ENCODE results near the gene NUP160.
"Not testable (repeated sequence)": the region's sequence is repeated elsewhere in the genome, so short reads cannot be mapped to it uniquely, and the experiment has no call there.

Gene NUP160

DNA sequence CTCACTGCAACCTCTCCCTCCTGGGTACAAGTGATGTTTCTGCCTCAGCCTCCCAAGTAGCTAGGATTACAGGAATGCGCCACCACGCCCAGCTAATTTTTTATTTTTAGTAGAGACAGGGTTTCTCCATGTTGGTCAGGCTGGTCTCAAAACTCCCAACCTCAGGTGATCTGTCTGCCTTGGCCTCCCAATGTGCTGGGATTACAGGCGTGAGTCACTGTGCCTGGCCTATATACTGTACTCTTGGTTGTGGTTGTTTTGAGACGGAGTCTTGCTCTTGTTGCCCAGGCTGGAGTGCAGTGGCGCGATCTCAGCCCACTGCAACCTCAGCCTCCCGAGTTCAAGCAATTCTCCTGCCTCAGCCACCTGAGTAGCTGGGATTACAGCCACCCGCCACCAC, 58.1 kb downstream of the NUP160 start:
- not testable (repeated sequence) for DNase-seq

DNA sequence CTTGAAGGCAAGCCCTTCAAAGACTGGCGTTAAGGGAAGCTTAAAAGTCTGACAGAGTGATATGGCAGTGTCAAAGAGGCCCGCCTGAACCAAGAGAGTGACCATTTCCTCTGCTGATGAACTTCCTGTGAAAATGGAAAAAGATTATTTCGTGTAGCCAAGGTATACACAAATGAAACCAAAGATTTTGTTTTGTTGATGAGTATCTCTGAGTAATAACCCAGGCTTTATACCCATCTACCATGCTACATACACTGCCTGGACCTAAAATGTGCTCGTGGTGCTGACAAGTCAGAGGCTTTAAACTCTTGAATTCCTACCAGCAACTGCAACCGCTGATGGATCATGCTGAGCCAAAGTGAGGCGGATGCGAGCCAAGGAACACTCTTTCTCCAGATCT, 60.0 kb downstream of the NUP160 start:
- no peak for DNase-seq

DNA sequence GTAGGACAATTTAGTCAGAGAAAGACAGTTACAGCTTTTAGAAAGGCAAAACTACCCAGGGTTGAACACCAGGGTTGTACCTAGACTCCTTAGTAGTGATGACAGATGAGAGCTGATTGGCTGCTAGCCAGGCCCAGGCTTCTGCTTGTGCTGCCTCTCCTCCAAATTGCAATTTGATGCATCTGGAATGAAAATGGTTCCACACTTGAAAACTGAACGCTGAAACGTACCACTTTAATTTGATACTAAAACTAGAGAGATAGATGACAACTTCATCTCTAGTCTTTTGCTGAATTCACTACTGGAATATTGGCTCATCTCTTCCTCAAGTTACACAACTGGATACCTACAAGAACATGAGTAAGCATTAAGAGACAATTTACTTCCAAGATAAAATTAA, 61.8 kb downstream of the NUP160 start:
- no peak for DNase-seq

DNA sequence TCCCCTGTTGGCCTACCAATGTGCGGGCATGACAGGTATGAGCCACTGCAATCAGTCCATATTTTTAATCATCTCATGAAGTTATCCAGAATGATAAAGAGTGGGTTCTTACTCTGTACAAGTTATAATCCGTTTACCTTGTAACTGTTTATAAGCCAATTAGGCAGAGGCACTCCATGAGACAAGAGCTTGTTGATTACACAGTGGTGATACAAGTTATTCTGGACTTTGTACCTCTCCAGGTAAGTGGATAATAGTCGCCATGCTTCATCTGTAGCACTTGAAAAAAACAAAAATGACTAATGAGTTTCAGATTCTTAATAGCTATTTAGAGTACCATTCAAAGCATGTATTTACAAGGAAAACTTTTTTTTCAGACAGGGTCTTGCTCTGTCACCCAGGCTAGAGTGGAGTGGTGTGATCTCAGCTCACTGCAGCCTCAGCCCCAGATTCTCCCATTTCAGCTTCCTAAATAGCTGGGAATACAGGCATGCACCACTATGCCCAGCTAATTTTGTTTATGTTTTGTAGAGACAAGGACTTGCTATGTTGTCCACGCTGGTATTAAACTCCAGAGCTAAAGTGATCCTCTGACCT, 63.3 kb downstream of the NUP160 start:
- no peak for DNase-seq

DNA sequence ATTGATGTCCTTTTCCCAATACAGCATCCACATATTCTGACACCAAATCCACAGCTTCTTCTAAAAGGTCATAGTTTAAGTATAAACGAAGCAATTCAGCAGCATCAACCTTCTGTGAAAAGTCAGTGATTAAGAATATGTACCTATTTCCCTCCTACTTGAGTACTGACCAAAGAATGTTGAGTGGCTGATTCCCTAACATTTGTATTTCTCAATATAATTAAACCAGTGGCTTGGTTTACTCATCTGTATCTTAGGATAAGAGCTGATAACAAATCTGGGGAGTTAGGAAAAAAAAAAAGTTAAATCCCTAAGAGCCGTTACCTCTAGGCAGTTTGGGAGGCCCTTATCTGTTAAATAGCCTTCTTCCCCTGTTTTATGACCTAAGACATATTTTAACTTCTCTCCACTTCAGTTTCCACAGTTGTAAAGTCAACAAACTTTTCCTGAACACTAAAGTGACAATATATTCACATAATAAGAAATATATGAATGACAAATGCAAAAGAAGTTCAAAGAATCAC, 65.0 kb downstream of the NUP160 start:
- no peak for DNase-seq

DNA sequence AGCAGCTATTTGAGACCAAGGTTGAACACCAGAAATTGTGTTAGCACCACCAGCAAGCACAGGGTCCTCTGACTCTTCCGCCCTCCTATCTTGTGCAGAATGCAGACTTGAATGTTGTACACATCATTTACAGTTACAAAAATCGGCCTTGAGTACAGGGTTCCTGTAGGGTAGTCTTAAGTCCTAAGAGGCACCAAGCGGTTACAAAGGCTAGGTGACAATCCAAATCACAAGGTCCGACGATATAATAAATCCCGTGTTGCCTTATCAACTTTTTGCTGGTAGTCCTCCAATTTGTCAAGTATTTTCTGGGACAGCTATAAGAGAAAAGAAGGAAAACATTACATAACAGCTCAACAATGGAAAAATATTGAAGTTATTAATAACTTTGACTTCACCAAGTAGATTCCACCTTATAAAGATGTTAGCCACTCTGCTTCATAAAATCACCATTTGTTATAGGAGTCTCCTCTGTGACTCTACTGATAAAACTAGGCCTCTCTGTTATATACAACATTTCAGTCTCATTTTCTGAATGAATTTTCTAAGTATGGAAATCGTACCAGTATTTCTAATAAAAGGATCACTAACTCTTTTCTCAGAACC, 69.2 kb downstream of the NUP160 start:
- DNase-seq: no peak

DNA sequence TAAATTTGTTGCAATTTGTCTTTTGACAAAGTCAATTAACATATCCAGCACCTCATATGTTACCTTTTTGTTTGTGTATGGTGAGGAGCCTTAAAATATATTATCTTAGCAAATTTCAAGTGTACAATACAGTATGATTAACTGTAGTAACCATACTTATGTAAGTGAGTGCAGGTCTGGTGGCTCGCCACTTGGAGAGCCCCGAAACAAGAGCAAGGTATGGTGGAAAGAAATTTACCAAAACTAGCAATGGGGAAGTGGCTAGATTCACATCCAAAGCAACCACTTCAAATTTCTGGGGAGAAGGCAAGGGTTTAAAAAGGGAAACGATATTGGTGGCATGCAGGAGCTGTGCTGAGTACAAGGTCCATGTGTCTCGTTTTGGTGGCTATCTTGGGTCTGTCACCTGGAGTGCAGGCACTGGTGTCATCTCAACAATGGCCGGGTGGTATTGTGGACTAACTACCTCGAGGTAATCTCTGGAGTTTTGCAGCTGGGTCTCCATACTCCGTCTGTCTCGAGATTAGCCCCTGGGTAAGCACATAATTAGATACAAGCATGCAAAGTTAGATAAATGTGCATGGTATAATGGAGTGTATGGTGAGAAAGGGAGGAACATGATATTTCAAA, 72.8 kb downstream of the NUP160 start:
- DNase-seq: no peak

DNA sequence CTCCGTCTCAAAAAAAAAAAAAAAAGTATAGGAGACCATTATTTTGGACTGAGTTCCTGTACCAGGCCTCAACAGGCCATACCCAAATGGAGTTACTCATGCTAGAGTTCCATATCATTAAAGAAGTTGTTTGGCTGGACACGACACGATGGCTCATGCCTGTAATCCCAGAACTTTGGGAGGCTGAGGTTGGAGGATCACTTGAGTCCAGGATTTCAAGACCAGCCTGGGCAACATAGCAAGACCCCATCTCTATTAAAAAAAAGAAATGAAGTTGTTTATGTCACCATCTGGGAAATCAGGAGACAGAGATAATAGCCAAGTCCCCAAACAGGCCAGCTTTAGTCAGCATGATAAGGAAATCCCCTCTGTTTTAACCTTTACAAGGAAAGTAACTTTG, 74.3 kb downstream of the NUP160 start:
- no peak for DNase-seq

DNA sequence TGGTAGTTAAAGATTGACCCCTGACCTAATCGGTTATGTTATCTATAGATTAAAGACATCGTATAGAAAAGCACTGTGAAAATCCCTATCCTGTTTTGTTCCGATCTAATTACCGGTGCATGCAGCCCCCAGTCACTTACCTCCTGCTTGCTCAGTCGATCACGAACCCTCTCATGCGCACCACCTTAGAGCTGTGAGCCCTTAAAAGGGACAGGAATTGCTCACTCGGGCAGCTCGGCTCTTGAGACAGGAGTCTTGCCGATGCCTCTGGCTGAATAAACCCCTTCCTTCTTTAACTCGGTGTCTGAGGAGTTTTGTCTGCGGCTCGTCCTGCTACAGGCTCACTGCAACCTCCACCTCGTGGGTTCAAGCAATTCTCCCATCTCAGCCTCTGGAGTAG, 78.6 kb downstream of the NUP160 start:
- DNase-seq: peak; percentile 10

DNA sequence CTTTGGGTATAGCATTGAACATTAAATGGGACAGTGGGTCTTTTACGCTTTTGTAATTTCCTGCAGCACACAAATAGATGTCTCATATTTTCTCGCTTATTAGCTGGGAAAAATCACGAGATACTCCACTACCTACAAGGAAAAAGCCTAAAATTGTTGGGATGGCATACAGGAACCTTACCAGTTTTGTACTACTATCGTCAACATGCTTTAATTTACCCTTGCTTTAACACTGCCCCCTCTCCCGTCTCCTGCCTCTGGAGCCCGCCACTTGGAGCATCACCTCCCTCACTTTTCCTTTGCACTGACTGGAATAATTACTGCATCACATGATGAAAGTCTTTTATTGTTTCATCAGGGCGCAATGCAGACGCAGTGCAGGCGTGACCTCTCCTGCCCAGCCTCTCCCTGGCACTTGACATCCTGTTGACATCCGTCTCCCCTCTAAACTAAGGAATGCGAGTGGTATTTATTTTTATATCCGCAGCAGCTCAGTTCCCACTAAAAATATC, 80.0 kb downstream of the NUP160 start:
- peak; percentile 72 for DNase-seq

DNA sequence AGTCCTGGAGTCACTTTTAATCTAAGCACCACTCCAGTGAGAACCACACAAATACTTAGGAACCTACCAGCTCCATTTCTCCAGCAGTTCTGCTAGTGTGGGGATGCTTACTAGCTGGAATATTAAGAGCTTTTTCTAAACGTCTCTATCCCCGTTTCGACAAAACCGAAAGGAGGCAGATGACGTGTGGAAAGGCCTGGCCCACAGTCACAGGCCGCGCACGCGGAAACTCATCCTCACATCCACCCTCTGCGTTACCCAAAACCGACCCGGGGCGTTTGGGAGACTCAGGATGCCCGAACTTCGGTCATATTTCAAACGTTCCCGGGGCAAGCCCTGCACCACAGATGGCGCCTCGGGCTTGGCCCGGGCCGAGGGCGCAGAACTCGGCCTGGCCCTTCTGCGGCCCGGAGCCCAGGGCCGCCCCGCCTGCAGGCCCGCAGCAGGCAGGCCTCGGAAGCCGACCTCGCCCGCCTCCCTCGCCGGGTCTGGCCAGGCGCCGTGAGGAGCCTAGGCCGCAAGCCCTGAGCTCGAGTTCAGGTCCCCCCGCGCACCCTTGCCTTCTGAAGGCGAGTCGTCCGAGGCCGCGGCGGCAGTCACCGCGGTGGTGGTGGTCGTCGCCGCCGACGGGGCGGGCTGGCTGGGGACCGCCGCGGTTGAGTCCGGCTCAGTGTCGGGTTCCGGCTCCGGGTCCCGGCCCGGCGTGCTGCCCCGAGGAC, 81.5 kb downstream of the NUP160 start:
- DNase-seq: peak; percentile 98

DNA sequence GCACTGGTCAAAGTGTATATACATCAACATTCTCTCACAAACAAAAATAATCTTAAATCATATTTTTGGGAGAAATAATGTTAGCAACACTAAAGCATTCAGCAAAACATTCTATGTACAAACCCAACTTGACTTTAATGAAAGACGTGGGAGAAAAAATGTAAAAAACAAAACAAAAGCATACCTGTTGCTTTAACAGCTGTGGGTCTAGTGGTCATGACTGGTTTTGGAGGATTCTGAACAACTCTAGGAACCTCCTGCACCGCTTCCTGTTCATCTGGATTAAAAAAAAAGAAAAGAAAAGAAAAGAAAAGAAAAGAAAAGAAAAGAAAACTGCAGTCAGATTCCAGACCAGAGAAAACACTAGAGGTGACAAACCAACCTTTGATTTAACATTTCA, 83.1 kb downstream of the NUP160 start:
- no peak for DNase-seq

DNA sequence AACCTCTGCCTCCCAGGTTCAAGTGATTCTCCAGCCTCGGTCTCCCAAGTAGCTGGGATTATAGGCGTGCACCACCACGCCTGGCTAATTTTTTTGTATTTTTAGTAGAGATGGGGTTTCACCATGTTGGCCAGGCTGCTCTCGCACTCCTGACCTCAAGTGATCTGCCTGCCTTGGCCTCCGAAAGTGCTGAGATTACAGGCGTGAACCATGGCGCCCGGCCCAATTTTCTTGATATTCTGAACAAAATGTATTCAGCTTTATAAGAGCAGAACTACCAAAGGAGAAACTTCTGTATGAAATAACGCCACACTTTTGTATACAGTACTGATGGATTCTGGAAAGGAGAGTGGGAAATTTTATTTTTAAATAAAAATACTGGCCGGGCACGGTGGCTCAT, 88.9 kb downstream of the NUP160 start:
- not testable (repeated sequence) for DNase-seq

DNA sequence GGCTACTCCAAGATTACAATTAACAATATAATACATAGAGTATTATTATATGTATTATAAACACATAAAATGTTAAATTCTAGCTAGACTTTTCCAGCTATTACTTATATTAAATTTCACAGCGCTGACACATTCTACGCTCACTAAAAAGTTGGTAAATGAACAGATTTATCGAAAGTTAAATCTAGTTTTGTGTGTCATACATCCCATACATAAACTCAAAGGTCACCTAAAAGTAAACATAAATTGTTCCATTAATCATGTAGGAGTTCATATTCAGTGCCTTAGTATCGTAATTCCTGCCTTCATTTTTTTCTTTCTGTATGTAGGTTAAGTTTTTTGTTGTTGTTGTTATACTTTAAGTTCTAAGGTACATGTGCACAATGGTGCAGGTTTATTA, 91.9 kb downstream of the NUP160 start:
- no peak for DNase-seq

DNA sequence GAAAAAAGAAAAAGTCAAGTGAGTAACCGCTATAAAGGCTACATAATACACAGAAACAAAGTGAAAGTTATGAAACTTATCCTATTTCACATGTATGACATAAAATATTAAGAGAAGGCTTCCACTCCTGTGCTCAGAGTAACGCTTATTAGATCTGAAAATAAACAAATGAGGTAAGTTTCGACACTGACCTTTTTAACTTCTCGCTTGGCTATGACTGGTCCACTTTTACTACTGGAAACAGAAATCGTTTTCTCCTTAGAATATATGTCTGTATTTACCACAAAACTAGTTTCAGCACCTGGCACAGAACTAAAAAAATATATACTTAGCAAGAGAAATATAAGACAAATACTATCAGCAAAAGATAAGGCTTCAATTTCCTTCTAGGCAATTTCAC, 97.4 kb downstream of the NUP160 start:
- no peak for DNase-seq

DNA sequence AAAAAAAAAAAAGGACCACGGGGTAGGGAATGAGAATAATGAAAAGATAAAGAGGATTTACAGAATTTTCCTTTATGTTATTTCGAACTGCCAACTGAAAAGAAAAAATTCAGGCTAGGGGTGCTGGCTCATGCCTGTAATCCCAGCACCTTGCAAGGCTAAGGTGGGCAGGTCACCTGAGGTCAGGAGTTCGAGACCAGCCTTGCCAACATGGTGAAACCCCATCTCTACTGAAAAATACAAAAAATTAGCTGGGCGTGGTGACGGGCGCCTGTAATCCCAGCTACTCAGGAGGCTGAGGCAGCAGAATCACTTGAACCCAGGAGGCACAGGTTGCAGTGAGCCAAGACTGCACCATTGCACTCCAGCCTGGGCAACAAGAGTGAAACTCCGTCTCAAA, 105.7 kb downstream of the NUP160 start:
- DNase-seq: not testable (repeated sequence)

DNA sequence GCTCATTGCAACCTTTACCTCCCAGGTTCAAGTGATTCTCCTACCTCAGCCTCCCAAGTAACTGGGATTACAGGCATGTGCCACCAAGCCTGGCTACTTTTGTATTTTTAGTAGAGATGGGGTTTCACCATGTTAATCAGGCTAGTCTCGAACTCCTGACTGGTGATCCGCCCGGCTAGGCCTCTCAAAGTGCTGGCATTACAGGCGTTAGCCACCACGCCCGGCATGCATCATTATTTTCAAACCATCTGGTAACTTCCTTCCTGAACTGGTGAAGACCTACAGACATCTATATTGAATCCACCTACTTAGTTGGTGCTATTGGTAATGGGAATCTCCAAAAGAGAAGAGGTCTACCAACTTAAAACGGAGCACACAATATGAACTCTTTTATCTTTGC, 110.3 kb downstream of the NUP160 start:
- not testable (repeated sequence) for DNase-seq

DNA sequence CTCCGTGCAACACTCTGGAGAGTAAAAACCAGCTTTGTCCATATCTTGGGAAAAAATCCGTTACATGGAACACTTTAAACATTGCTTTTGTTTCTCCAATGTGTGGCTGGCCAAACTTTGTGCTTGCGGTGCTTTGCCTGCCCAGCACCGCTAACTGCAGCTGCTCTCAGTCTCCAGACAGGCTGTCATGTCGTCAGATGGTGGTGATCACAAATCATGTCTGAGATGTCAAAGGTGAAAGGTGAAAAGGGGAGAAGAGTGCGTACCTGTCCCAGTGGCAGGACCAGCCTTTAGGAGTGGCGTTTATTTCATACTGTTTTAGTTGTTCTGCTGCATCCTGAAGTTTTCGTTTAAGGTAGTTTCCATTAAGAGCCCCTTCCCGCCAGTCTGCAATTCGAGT, 115.9 kb downstream of the NUP160 start:
- DNase-seq: no peak

DNA sequence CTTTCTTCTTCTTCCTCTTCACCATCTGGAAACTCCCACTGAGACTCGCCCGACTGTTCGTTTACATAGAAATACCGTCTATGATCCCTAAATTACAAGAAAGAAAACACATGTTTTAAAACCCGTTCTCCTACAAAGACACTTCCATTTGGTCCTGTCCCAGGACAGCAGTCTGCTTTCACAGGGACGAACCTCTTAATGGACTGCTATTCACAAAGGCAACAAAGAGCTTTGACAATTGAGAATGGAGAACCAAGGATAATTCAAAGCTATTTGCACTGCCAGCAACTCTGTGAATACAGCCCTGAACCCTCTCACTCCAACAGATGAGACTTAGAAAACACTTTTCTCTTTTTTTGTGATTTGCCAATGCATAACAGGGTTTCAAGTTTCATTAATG, 116.7 kb downstream of the NUP160 start:
- no peak for DNase-seq
